HepG2 (cell line): ENCODE measurements around the gene LGALS3. TPM values are rescaled to one million over a fixed set of nuclear protein-coding genes. Genes with fewer than 3 reads are reported as not detected.

Experiments
- ATAC-seq: fragments of 200-7000 bp; cut with Tn5 transposase; 3 replicates; pipeline ENCODE4 v1.9.1; 2020; ENCODE audit warnings: mild to moderate bottlenecking, moderate library complexity
- BruUV-seq: library from RNA; stranded (reverse); fragments of 400-500 nt; replicated peaks from 2 replicates; lab custom pipeline; 2021; lab: Mats Ljungman, UMichigan
- CTCF ChIA-PET: fragments of 300-600 bp; formaldehyde crosslinking; extraction: SDS; loops from one replicate; lab custom pipeline; 2021; ENCODE audit warnings: low total read pairs, inconsistent platforms, low intra/inter-chr PET ratio; lab: Yijun Ruan, JAX
- POLR2A ChIA-PET: fragments of 350-600 bp; sonication (Branson Sonifier 250); formaldehyde crosslinking; loops from one replicate; lab custom pipeline; 2020; ENCODE audit warnings: antibody characterized with exemption, inconsistent platforms; lab: Yijun Ruan, JAX
- DNase-seq: peaks from one replicate; pipeline ENCODE4 v3.0.0-alpha.2; 2015; ENCODE audit warnings: low spot score
- FAIRE-seq: peaks from 3 replicates; lab custom pipeline; 2011; peaks lifted over from hg19 to GRCh38; lab: Jason Lieb, UNC
- H2AFZ ChIP-seq: one replicate; pipeline ENCODE4 v1.6.1; 2011; ENCODE audit warnings: low read length, inconsistent platforms
- H3K27ac ChIP-seq: fragments of 300-600 bp; 3 replicates; pipeline ENCODE4 v1.8.0; 2011; ENCODE audit warnings: mixed run types, mild to moderate bottlenecking, mixed read lengths, low read length, inconsistent platforms; ENCODE audit not compliant: insufficient read depth; ENCODE audit errors: extremely low read length
- H3K27me3 ChIP-seq, 2 experiments: fragments of 200-600 bp in 1 of 2; 2 replicates in 1 of 2; 3 replicates in 1 of 2; pipeline versions ENCODE4 v1.6.0 to v1.8.0; 2011; ENCODE audit warnings: low read length in 2 of 2, mild to moderate bottlenecking in 2 of 2, moderate library complexity in 2 of 2, inconsistent platforms in 1 of 2; ENCODE audit not compliant: insufficient read depth in 2 of 2, control insufficient read depth in 1 of 2
- H3K36me3 ChIP-seq, 2 experiments: fragments of 200-600 bp in 1 of 2; replicated peaks in 1 of 2; 2 replicates in 1 of 2; 3 replicates in 1 of 2; pipeline versions ENCODE4 v1.5.1 to v1.8.0; 2011; ENCODE audit warnings: low read length in 2 of 2, inconsistent platforms in 1 of 2; ENCODE audit not compliant: insufficient read depth in 2 of 2, control insufficient read depth in 1 of 2
- H3K4me1 ChIP-seq: 2 replicates; pipeline ENCODE4 v1.5.1; 2012; ENCODE audit warnings: low read length, inconsistent platforms; ENCODE audit not compliant: insufficient read depth
- H3K4me2 ChIP-seq: 2 replicates; pipeline ENCODE4 v1.6.0; 2011; ENCODE audit warnings: low read depth, low read length, inconsistent platforms
- H3K4me3 ChIP-seq, 3 experiments: fragments of 200-600 bp in 1 of 3; sonication (generic), shearing (Covaris generic) in 1 of 3; replicated peaks in 1 of 3; 2 replicates each; pipeline ENCODE4 v1.5.1; 2011 to 2016; ENCODE audit warnings: low read length in 3 of 3, inconsistent platforms in 2 of 3, low read depth in 2 of 3, mild to moderate bottlenecking in 2 of 3, control low read depth in 1 of 3, mixed read lengths in 1 of 3; ENCODE audit not compliant: insufficient read depth in 1 of 3
- H3K79me2 ChIP-seq: one replicate; pipeline ENCODE4 v1.6.1; 2011; ENCODE audit warnings: low read length, inconsistent platforms; ENCODE audit not compliant: insufficient read depth
- H3K9ac ChIP-seq: 2 replicates; pipeline ENCODE4 v1.6.0; 2011; ENCODE audit warnings: mild to moderate bottlenecking, low read depth, low read length, inconsistent platforms; ENCODE audit not compliant: insufficient read depth
- H3K9me3 ChIP-seq: 2 replicates; pipeline ENCODE4 v1.5.1; 2012; ENCODE audit warnings: mild to moderate bottlenecking, low read length
- H4K20me1 ChIP-seq: 2 replicates; pipeline ENCODE4 v1.6.0; 2011; ENCODE audit warnings: inconsistent platforms, mild to moderate bottlenecking, low read length, moderate library complexity; ENCODE audit not compliant: insufficient read depth
- CREB1 ChIP-seq, 2 experiments: fragments of 450-650 bp in 1 of 2; IDR thresholded peaks; 2 replicates each; pipeline ENCODE4 v1.6.1; 2016 to 2017; ENCODE audit warnings: control low read depth in 1 of 2, mild to moderate bottlenecking in 1 of 2, missing compliant biosample characterization in 1 of 2, missing genetic modification characterization in 1 of 2
- EHMT2 ChIP-seq: fragments of 200-600 bp; sonication (generic); IDR thresholded peaks from 2 replicates; pipeline ENCODE4 v1.7.0; 2017; ENCODE audit warnings: antibody characterized with exemption, low read depth, low read length, borderline replicate concordance
- FOXK2 ChIP-seq: fragments of 450-650 bp; IDR thresholded peaks from 2 replicates; pipeline ENCODE4 v1.6.1; 2016
- FOXP1 ChIP-seq, 2 experiments: fragments of 450-650 bp in 1 of 2; IDR thresholded peaks; 2 replicates each; pipeline ENCODE4 v1.6.1; 2017 to 2018; ENCODE audit warnings: antibody characterized with exemption in 1 of 2
- NFYC ChIP-seq: IDR thresholded peaks from 2 replicates; pipeline ENCODE4 v1.6.1; 2016; ENCODE audit warnings: missing genetic modification reagents, missing compliant biosample characterization
- SALL1 ChIP-seq: sonication (generic); formaldehyde crosslinking; IDR thresholded peaks from 2 replicates; pipeline ENCODE4 v1.8.0; 2022; ENCODE audit warnings: mild to moderate bottlenecking, missing genetic modification reagents
- ZNF451 ChIP-seq: sonication (generic); formaldehyde crosslinking; IDR thresholded peaks from 2 replicates; pipeline ENCODE4 v1.5.0; 2020; ENCODE audit warnings: mild to moderate bottlenecking, missing genetic modification reagents
- WGBS: methylation state at CpG from one replicate; pipeline ENCODE4 v1.1.6; 2017; ENCODE audit warnings: low lambda C conversion rate; 5-methylcytosine and 5-hydroxymethylcytosine counted together
- in situ Hi-C: cut with HindIII; loops from 2 replicates; pipeline ENCODE4 v1.10.0; 2017; ENCODE audit warnings: low pct_unique_long_range_greater_than_20kb; ENCODE audit not compliant: extremely low pct_ligation_motif_present
- intact Hi-C: fragments of 100-400 bp; cut with micrococcal nuclease; formaldehyde crosslinking; loops from one replicate; pipeline ENCODE4 v1.10.0; 2022; ENCODE audit not compliant: unreplicated experiment
- polyA plus RNA-seq, 8 experiments: library from polyadenylated mRNA; depleted of rRNA in 3 of 8; stranded (reverse) in 7 of 8; unstranded in 1 of 8; fragments of >200 nt; fragmentation: Illumina TruSeq in 4 of 8; extraction: Trizol in 4 of 8; gene quantifications; 2 replicates each; pipeline versions ENCODE4 v1.2.1 to v1.2.3, GENCODE V29; 2011 to 2016; ENCODE audit warnings: low read depth in 4 of 8, missing spikeins in 1 of 8, mixed read lengths in 1 of 8; ENCODE audit not compliant: insufficient read depth in 1 of 8
- total RNA-seq, 5 experiments: library from RNA; depleted of rRNA; stranded (reverse); fragments of >200 nt; fragmentation: Illumina TruSeq; extraction: Trizol; gene quantifications; 2 replicates each; pipeline ENCODE4 v1.2.3, GENCODE V29; 2016; ENCODE audit warnings: low read depth in 1 of 5
- TF ChIP-seq, protein P1 (sequence below): sonication (generic); formaldehyde crosslinking; IDR thresholded peaks from 2 replicates; pipeline ENCODE4 v1.4.0; 2020; ENCODE audit warnings: missing genetic modification reagents
- TF ChIP-seq, protein P2 (sequence below): sonication (generic); formaldehyde crosslinking; IDR thresholded peaks from 2 replicates; pipeline ENCODE4 v1.8.0; 2022; ENCODE audit warnings: missing genetic modification reagents, mild to moderate bottlenecking, inconsistent platforms, borderline replicate concordance

The LGALS3 gene
- total and polyA plus RNA-seq, 2 of the 13 experiments (the other 11 are each of a cell fraction or from before 2014, with no cell fraction given), result 5.0 to 97.4 TPM

DNA sequence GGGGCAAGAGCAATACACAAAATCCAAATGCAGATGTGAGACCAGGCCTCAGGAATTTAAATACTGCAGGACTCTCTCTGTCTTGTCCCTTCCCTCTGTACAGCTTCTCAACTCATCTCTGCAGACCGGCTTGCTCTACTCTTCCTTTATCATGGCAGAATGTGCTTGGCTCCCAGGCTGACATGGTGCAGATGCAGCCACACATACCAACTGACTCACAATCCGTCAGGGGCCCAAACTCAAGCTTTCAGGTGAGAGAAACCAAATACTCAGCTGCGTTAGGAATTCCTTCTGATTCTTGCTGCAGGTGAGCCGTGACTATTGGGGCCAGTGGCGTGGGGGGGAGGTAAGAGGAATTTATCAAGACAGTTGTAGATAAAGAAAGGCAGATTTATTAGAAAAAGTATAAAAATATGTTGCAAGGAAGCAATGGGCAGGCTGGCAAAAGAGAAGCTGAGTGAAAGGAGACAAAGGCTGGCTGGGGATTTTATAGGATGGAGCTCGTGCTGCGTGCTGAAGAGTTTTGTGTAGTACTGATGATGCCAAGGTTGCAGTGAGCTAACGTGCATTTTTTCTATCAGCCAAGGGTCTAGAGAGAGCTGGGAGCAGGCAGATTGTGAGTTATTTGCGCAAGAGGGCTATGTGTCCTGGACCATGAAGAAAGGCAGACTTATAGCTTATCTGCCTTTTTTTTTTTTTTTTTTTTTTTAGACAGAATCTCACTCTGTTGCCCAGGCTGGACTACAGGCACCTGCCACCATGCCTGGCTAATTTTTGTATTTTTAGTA is 5.0 kb upstream of the LGALS3 start:
- in situ Hi-C loops, result no loop called here
- no peak for ATAC-seq
- intact Hi-C loops, result no loop called here
- no peaks in the 10 kb centered on the region for H4K20me1 ChIP-seq
- BruUV-seq, result no TSS peak
- no peak overlapping the region for H2AFZ ChIP-seq
- no peak for FAIRE-seq
- POLR2A ChIA-PET, result interaction anchor here (1.0 to 3.1 kb wide), 2 partner anchors 15 to 21 kb away, joined by 4 to 22 read pairs; no protein-coding TSS in a partner anchor
- no peak overlapping the region for H3K4me2 ChIP-seq
- H3K9me3 ChIP-seq, result no peaks in the 10 kb centered on the region
- WGBS, result 74% methylated on average over 9 of the region's 9 CpGs
- no peak overlapping the region for H3K4me3 ChIP-seq
- no peak overlapping the region for H3K27ac ChIP-seq
- H3K79me2 ChIP-seq, result no peaks in the 10 kb centered on the region
- H3K4me1 ChIP-seq, result peaks cover 48% of the 10 kb centered on the region
- DNase-seq, result no peak
- no peak for TF ChIP-seq FOXK2
- no peak for TF ChIP-seq NFYC (CRISPR knock-in tag)
- TF ChIP-seq FOXP1 (IDR thresholded peaks at IDR 0.05), result no peak
- TF ChIP-seq FOXP1 (CRISPR knock-in tag; IDR thresholded peaks at IDR 0.05), result no peak
- no peak for TF ChIP-seq SALL1 (CRISPR knock-in tag)
- TF ChIP-seq ZNF451 (CRISPR knock-in tag), result no peak
- no peak for TF ChIP-seq EHMT2
- TF ChIP-seq, protein P1, sequence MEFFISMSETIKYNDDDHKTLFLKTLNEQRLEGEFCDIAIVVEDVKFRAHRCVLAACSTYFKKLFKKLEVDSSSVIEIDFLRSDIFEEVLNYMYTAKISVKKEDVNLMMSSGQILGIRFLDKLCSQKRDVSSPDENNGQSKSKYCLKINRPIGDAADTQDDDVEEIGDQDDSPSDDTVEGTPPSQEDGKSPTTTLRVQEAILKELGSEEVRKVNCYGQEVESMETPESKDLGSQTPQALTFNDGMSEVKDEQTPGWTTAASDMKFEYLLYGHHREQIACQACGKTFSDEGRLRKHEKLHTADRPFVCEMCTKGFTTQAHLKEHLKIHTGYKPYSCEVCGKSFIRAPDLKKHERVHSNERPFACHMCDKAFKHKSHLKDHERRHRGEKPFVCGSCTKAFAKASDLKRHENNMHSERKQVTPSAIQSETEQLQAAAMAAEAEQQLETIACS (CRISPR knock-in tag), result no peak
- TF ChIP-seq, protein P2, sequence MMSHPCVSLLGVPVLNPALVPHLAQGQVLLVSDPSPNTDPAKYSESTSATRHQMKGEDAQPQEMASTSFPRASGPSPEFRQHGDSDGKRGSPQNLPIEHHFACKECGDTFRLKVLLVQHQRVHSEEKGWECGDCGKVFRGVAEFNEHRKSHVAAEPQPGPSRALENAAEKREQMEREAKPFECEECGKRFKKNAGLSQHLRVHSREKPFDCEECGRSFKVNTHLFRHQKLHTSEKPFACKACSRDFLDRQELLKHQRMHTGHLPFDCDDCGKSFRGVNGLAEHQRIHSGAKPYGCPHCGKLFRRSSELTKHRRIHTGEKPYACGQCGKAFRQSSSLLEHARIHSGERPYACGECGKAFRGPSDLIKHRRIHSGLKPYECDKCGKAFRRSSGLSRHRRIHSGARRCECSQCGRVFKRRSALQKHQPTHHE, result no peak
- no peak for TF ChIP-seq CREB1 (IDR thresholded peaks at IDR 0.05)
- no peak for TF ChIP-seq CREB1 (CRISPR knock-in tag; IDR thresholded peaks at IDR 0.05)
- no peaks in the 10 kb centered on the region for H3K36me3 ChIP-seq
- H3K9ac ChIP-seq, result no peak overlapping the region
- CTCF ChIA-PET, result no interaction called here
- H3K27me3 ChIP-seq, result peaks cover 2 to 14% of the 10 kb centered on the region in 2 experiments; a peak in 3 of 5 replicates
